ENCODE measurements around the gene DOP1B. TPM values are rescaled to one million over a fixed set of nuclear protein-coding genes. Genes with fewer than 3 reads are reported as not detected.

Gene DOP1B
- total RNA-seq, 2 experiments from 2014 or later = 4.2 to 9.2 TPM

GRCh38 chr21:36122977-36123376 is 33.6 kb upstream of the DOP1B start:
- BruUV-seq (replicated peaks) = no TSS peak
- no peaks in the 10 kb centered on the region for H3K36me3 ChIP-seq (ENCODE audit: insufficient read depth, low read length)
- H3K4me3 ChIP-seq (ENCODE audit: low read depth, low read length, poor library complexity, severe bottlenecking) = no peak overlapping the region
- no peak overlapping the region for H3K4me2 ChIP-seq (ENCODE audit: low read length)
- ChIA-PET CTCF (ENCODE audit: unreplicated experiment) (no interaction called here), POLR2A (no interaction called here)
- peak; percentile 58; the same call in 1 of the 2 replicates for TF ChIP-seq CTCF (conservative IDR thresholded peaks at IDR 0.05; ENCODE audit: low read length)
- no peak for TF ChIP-seq EZH2phosphoT487 (IDR thresholded peaks at IDR 0.05; ENCODE audit: borderline replicate concordance, low read depth, low read length)
- intact Hi-C loops (cut with micrococcal nuclease; ENCODE audit: unreplicated experiment) = no loop called here
- H3K4me1 ChIP-seq (ENCODE audit: insufficient read depth, low read length, poor library complexity, severe bottlenecking) = no peaks in the 10 kb centered on the region
- DNase-seq (ENCODE audit: low spot score) = no peak
- H4K20me1 ChIP-seq (ENCODE audit: insufficient read depth, low read length) = no peaks in the 10 kb centered on the region
- no peaks in the 10 kb centered on the region for H3K9me3 ChIP-seq (ENCODE audit: low read length)
- no peak overlapping the region for H2AFZ ChIP-seq (ENCODE audit: low read length)
- H3K27ac ChIP-seq (ENCODE audit: low read depth, low read length, poor library complexity, severe bottlenecking) = no peak overlapping the region
- no peaks in the 10 kb centered on the region for H3K9me2 ChIP-seq (ENCODE audit: insufficient read depth, low read length)
- H3K79me2 ChIP-seq (ENCODE audit: insufficient read depth, low read depth, low read length) = no peaks in the 10 kb centered on the region

GRCh38 chr21:36124395-36124794 is 32.2 kb upstream of the DOP1B start:
- H3K79me2 ChIP-seq (ENCODE audit: insufficient read depth, low read depth, low read length) = no peaks in the 10 kb centered on the region
- DNase-seq (ENCODE audit: low spot score) = no peak
- H3K36me3 ChIP-seq (ENCODE audit: insufficient read depth, low read length) = no peaks in the 10 kb centered on the region
- no TSS peak for BruUV-seq (replicated peaks)
- no peaks in the 10 kb centered on the region for H3K9me3 ChIP-seq (ENCODE audit: low read length)
- H4K20me1 ChIP-seq (ENCODE audit: insufficient read depth, low read length) = no peaks in the 10 kb centered on the region
- ChIA-PET POLR2A (no interaction called here), CTCF (ENCODE audit: unreplicated experiment) (no interaction called here)
- H2AFZ ChIP-seq (ENCODE audit: low read length) = no peak overlapping the region
- H3K4me2 ChIP-seq (ENCODE audit: low read length) = no peak overlapping the region
- TF ChIP-seq EZH2phosphoT487 (IDR thresholded peaks at IDR 0.05; ENCODE audit: borderline replicate concordance, low read depth, low read length) (no peak), CTCF (conservative IDR thresholded peaks at IDR 0.05; ENCODE audit: low read length) (no peak)
- H3K9me2 ChIP-seq (ENCODE audit: insufficient read depth, low read length) = no peaks in the 10 kb centered on the region
- H3K4me1 ChIP-seq (ENCODE audit: insufficient read depth, low read length, poor library complexity, severe bottlenecking) = no peaks in the 10 kb centered on the region
- no peak overlapping the region for H3K4me3 ChIP-seq (ENCODE audit: low read depth, low read length, poor library complexity, severe bottlenecking)
- intact Hi-C loops (cut with micrococcal nuclease; ENCODE audit: unreplicated experiment) = no loop called here
- H3K27ac ChIP-seq (ENCODE audit: low read depth, low read length, poor library complexity, severe bottlenecking) = no peak overlapping the region

GRCh38 chr21:36125512-36126207 is 31.0 kb upstream of the DOP1B start:
- BruUV-seq (replicated peaks) = no TSS peak
- no peak overlapping the region for H3K27ac ChIP-seq (ENCODE audit: low read depth, low read length, poor library complexity, severe bottlenecking)
- ChIA-PET CTCF (ENCODE audit: unreplicated experiment) (no interaction called here), POLR2A (interaction anchor here (0.5 to 1.5 kb wide), 3 partner anchors 13 to 61 kb away, joined by 3 read pairs; no protein-coding TSS in a partner anchor)
- H3K9me3 ChIP-seq (ENCODE audit: low read length) = no peaks in the 10 kb centered on the region
- TF ChIP-seq CTCF (conservative IDR thresholded peaks at IDR 0.05; ENCODE audit: low read length) (peak; percentile 95), EZH2phosphoT487 (IDR thresholded peaks at IDR 0.05; ENCODE audit: borderline replicate concordance, low read depth, low read length) (no peak)
- no peaks in the 10 kb centered on the region for H3K36me3 ChIP-seq (ENCODE audit: insufficient read depth, low read length)
- no peaks in the 10 kb centered on the region for H3K4me1 ChIP-seq (ENCODE audit: insufficient read depth, low read length, poor library complexity, severe bottlenecking)
- peak; percentile 63 for DNase-seq (ENCODE audit: low spot score)
- H3K4me2 ChIP-seq (ENCODE audit: low read length) = no peak overlapping the region
- intact Hi-C loops (cut with micrococcal nuclease; ENCODE audit: unreplicated experiment) = no loop called here
- H3K79me2 ChIP-seq (ENCODE audit: insufficient read depth, low read depth, low read length) = no peaks in the 10 kb centered on the region
- no peaks in the 10 kb centered on the region for H4K20me1 ChIP-seq (ENCODE audit: insufficient read depth, low read length)
- H3K4me3 ChIP-seq (ENCODE audit: low read depth, low read length, poor library complexity, severe bottlenecking) = no peak overlapping the region
- H3K9me2 ChIP-seq (ENCODE audit: insufficient read depth, low read length) = no peaks in the 10 kb centered on the region
- no peak overlapping the region for H2AFZ ChIP-seq (ENCODE audit: low read length)

Measured in OCI-LY7 (cell line).